ENCODE measurements around the gene FAM177A1. TPM values are rescaled to one million over a fixed set of nuclear protein-coding genes. Genes with fewer than 3 reads are reported as not detected.

Gene FAM177A1
- total and polyA plus RNA-seq, 2 of the 13 experiments (the other 11 are each of a cell fraction or from before 2014, with no cell fraction given) = 72.9 to 119 TPM

DNA sequence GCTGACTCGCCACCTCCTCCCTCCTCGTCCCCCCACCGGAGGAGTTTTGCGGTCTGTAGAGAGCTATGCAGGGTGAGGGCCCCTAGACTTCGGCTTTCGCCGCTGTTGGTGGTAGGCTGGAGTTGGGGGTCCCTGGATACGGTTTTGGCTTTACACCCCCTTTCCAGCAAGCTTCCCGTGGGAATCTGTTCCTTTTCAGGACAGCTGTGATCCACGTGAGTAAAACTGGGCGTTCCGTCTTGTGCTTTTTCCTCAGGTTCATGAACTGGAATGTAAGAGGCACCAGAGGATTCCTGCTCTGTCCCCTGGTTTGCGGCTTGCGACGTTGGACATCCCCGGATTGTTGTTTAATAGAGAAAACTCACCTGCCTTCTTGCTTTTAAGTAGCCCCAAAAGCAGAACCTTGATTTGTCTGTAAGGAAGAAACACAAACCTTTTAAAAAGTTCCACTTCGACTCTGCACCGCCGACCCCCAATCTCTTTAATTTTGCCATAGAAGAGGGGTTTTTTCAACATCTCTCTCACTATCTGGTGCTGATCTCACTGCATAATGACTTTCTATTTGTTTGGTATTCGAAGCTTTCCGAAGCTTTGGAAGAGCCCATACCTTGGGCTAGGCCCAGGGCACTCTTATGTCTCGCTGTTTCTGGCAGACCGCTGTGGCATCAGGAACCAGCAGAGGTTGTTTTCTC, 76.8 kb downstream of the FAM177A1 start (continued):
- no peak for TF ChIP-seq THAP9 (CRISPR knock-in tag; IDR thresholded peaks at IDR 0.05; ENCODE audit: borderline replicate concordance)
- TF ChIP-seq FOXO1 (CRISPR knock-in tag; IDR thresholded peaks at IDR 0.05) = 0 out of 2 replicates have a peak, but pooled peaks have one; percentile 10
- peak; percentile 86; the same call in 1 of the 2 replicates for TF ChIP-seq ZNF333 (CRISPR knock-in tag; IDR thresholded peaks at IDR 0.05; ENCODE audit: borderline replicate concordance)
- no peak for TF ChIP-seq SMARCE1 (IDR thresholded peaks at IDR 0.05; ENCODE audit: borderline replicate concordance)
- peak; percentile 60 for TF ChIP-seq ZNF891 (CRISPR knock-in tag; IDR thresholded peaks at IDR 0.05)
- no peak; the same call in 1 of the 2 replicates for TF ChIP-seq SP5 (CRISPR knock-in tag; IDR thresholded peaks at IDR 0.05; ENCODE audit: borderline replicate concordance, low read depth)
- TF ChIP-seq, protein P1, sequence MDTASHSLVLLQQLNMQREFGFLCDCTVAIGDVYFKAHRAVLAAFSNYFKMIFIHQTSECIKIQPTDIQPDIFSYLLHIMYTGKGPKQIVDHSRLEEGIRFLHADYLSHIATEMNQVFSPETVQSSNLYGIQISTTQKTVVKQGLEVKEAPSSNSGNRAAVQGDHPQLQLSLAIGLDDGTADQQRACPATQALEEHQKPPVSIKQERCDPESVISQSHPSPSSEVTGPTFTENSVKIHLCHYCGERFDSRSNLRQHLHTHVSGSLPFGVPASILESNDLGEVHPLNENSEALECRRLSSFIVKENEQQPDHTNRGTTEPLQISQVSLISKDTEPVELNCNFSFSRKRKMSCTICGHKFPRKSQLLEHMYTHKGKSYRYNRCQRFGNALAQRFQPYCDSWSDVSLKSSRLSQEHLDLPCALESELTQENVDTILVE (CRISPR knock-in tag; IDR thresholded peaks at IDR 0.05) = 0 out of 2 replicates have a peak, but pooled peaks have one; percentile 28
- peak; percentile 25; the same call in 1 of the 2 replicates for TF ChIP-seq REPIN1 (CRISPR knock-in tag; IDR thresholded peaks at IDR 0.05; ENCODE audit: borderline replicate concordance, low read depth)
- peak; percentile 8 for TF ChIP-seq RXRB (CRISPR knock-in tag; IDR thresholded peaks at IDR 0.05; ENCODE audit: borderline replicate concordance)
- peak; percentile 65 for TF ChIP-seq MED8 (CRISPR knock-in tag; IDR thresholded peaks at IDR 0.05; ENCODE audit: insufficient replicate concordance)
- no peak; the same call in 1 of the 2 replicates for TF ChIP-seq ZBTB20 (CRISPR knock-in tag; IDR thresholded peaks at IDR 0.05; ENCODE audit: borderline replicate concordance, low read depth)
- peak; percentile 12; the same call in 1 of the 2 replicates for TF ChIP-seq ZSCAN21 (CRISPR knock-in tag; IDR thresholded peaks at IDR 0.05; ENCODE audit: borderline replicate concordance)
- no peak for TF ChIP-seq ZBTB43 (CRISPR knock-in tag; conservative IDR thresholded peaks at IDR 0.05)
- TF ChIP-seq ZNF326 (CRISPR knock-in tag; IDR thresholded peaks at IDR 0.05; ENCODE audit: borderline replicate concordance) = peak; percentile 18; the same call in 1 of the 2 replicates
- TF ChIP-seq TAF1 (CRISPR knock-in tag; IDR thresholded peaks at IDR 0.05) = peak; percentile 16
- no peak for TF ChIP-seq HNF4G (IDR thresholded peaks at IDR 0.05; ENCODE audit: borderline replicate concordance, low read depth, low read length)
- no peak for TF ChIP-seq HNF4G (CRISPR knock-in tag; IDR thresholded peaks at IDR 0.05; ENCODE audit: borderline replicate concordance, low read depth)
- TF ChIP-seq THRA (CRISPR knock-in tag; IDR thresholded peaks at IDR 0.05; ENCODE audit: borderline replicate concordance) = no peak
- TF ChIP-seq ZNF772 (CRISPR knock-in tag; IDR thresholded peaks at IDR 0.05) = peak; percentile 72; the same call in 1 of the 2 replicates
- TF ChIP-seq, protein P2, sequence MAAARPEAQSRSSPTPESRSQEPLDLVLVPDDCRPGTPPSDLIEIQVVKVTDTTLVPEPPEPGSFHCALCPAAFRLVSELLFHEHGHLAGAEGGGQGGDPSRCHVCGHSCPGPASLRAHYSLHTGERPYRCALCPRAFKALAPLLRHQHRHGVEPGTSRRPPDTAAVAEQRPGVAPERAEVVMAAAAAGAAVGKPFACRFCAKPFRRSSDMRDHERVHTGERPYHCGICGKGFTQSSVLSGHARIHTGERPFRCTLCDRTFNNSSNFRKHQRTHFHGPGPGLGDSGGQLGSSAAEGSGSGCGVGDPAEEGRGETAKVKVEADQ (CRISPR knock-in tag; IDR thresholded peaks at IDR 0.05; ENCODE audit: borderline replicate concordance) = no peak
- TF ChIP-seq GTF2F1 (IDR thresholded peaks at IDR 0.05; ENCODE audit: low read length) = 0 out of 2 replicates have a peak, but pooled peaks have one; percentile 9
- TF ChIP-seq GATAD2A (CRISPR knock-in tag; IDR thresholded peaks at IDR 0.05) = 0 out of 2 replicates have a peak, but pooled peaks have one; percentile 2
